GM19025 (cell line): ENCODE measurements around the gene SEM1.
A peak's percentile ranks its signal among the peaks of the same experiment; 100 is the strongest.
"Not testable (repeated sequence)": the region's sequence is repeated elsewhere in the genome, so short reads cannot be mapped to it uniquely, and the experiment has no call there.

Experiments
- ATAC-seq: cut with Tn5 transposase; IDR thresholded peaks from one replicate; pipeline ENCODE4 v1.9.1; 2021; ENCODE audit warnings: mild to moderate bottlenecking, low read depth, moderate library complexity; ENCODE audit not compliant: unreplicated experiment

Gene SEM1

GRCh38 chr7:96707901-96708774, 1.5 kb downstream of the SEM1 start:
- ATAC-seq, result no peak

- ATAC-seq, result no peak
Measured at GRCh38 chr7:96701258-96701657, 8.4 kb downstream of the SEM1 start.

GRCh38 chr7:96700516-96700915, 9.1 kb downstream of the SEM1 start:
- ATAC-seq, result no peak

GRCh38 chr7:96699219-96699871, 10.3 kb downstream of the SEM1 start:
- no peak for ATAC-seq

GRCh38 chr7:96698449-96698848, 11.2 kb downstream of the SEM1 start:
- ATAC-seq, result not testable (repeated sequence)

- ATAC-seq, result no peak
Measured at GRCh38 chr7:96697822-96698221, 11.8 kb downstream of the SEM1 start.

GRCh38 chr7:96695581-96695980, 14.1 kb downstream of the SEM1 start:
- ATAC-seq, result no peak

GRCh38 chr7:96694082-96694481, 15.6 kb downstream of the SEM1 start:
- no peak for ATAC-seq

GRCh38 chr7:96691702-96692101, 17.9 kb downstream of the SEM1 start:
- no peak for ATAC-seq

GRCh38 chr7:96689414-96689813, 20.2 kb downstream of the SEM1 start:
- no peak for ATAC-seq

- no peak for ATAC-seq
Measured at GRCh38 chr7:96686305-96686704, 23.3 kb downstream of the SEM1 start.

- peak; percentile 58 for ATAC-seq
Measured at GRCh38 chr7:96685755-96686154, 23.9 kb downstream of the SEM1 start.

- peak; percentile 73 for ATAC-seq
Measured at GRCh38 chr7:96685353-96685752, 24.3 kb downstream of the SEM1 start.

GRCh38 chr7:96679886-96680285, 29.8 kb downstream of the SEM1 start:
- ATAC-seq, result no peak

GRCh38 chr7:96676919-96677318, 32.7 kb downstream of the SEM1 start:
- ATAC-seq, result no peak

GRCh38 chr7:96675548-96675947, 34.1 kb downstream of the SEM1 start:
- no peak for ATAC-seq

- ATAC-seq, result no peak
Measured at GRCh38 chr7:96674565-96674964, 35.1 kb downstream of the SEM1 start.

GRCh38 chr7:96671854-96672253, 37.8 kb downstream of the SEM1 start:
- ATAC-seq, result no peak

GRCh38 chr7:96670338-96671289, 39.0 kb downstream of the SEM1 start:
- no peak for ATAC-seq

- ATAC-seq, result no peak
Measured at GRCh38 chr7:96669812-96670211, 39.8 kb downstream of the SEM1 start.

- ATAC-seq, result no peak
Measured at GRCh38 chr7:96667026-96667425, 42.6 kb downstream of the SEM1 start.
